GM23338 (cell line): Measurements from ENCODE around the gene IFI44L.

Source experiments
- CREB1 ChIP-seq: fragments of 250-450 bp; sonication (Bioruptor Pico); IDR thresholded peaks from 2 replicates; pipeline ENCODE4 v1.5.0; 2020; ENCODE audit warnings: low read depth, mild to moderate bottlenecking, moderate library complexity
- EZH2 ChIP-seq: fragments of 200-600 bp; sonication (generic); IDR thresholded peaks from one replicate; pipeline ENCODE4 v1.8.0; 2017; ENCODE audit warnings: antibody characterized with exemption, mild to moderate bottlenecking, low read depth; ENCODE audit not compliant: unreplicated experiment
- EZH2phosphoT487 ChIP-seq: fragments of 200-600 bp; sonication (generic); IDR thresholded peaks from one replicate; pipeline ENCODE4 v1.8.1; 2018; ENCODE audit warnings: antibody characterized with exemption; ENCODE audit not compliant: unreplicated experiment
- JUNB ChIP-seq: IDR thresholded peaks from one replicate; pipeline ENCODE4 v1.6.1; 2016; ENCODE audit warnings: antibody characterized with exemption; ENCODE audit not compliant: unreplicated experiment
- NANOG ChIP-seq: IDR thresholded peaks from 2 replicates; pipeline ENCODE4 v1.6.1; 2016; ENCODE audit warnings: antibody characterized with exemption, borderline replicate concordance
- POLR2AphosphoS5 ChIP-seq: IDR thresholded peaks from 2 replicates; pipeline ENCODE4 v1.6.1; 2016; ENCODE audit warnings: antibody characterized with exemption, low read depth
- STAT1 ChIP-seq: IDR thresholded peaks from one replicate; pipeline ENCODE4 v1.6.1; 2016; ENCODE audit warnings: antibody characterized with exemption; ENCODE audit not compliant: unreplicated experiment
- TF ChIP-seq, protein P1 (sequence below), 2 experiments: fragments of 200-600 bp in 1 of 2; sonication (generic) in 1 of 2; conservative IDR thresholded peaks; 2 replicates each; pipeline versions ENCODE4 v1.5.1 to v1.6.1; 2016 to 2017; ENCODE audit warnings: antibody characterized with exemption in 2 of 2, low read depth in 2 of 2, mild to moderate bottlenecking in 2 of 2, moderate library complexity in 1 of 2
- TF ChIP-seq, protein P2 (sequence below): IDR thresholded peaks from one replicate; pipeline ENCODE4 v1.6.1; 2018; ENCODE audit warnings: antibody characterized with exemption; ENCODE audit not compliant: unreplicated experiment

DNA sequence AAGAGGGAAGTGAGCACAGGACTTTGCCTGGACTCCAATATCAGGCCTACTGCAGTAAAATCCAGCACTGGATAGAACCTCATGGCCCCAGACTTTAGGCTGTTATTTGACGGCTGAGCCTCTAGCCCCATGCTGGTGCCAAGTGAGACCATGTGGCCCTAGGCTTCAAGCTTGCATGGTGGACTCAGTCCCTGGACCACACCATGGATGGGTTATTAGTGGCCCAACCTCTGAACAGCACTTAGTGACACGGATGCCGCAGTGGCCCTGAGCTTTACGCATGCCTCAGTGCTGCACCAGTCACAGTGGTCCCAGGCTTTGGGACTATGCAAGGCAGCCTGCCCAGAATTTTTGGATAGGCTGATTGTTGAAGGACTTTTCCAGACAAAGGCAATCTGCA, 13.0 kb downstream of the IFI44L start:
- TF ChIP-seq, protein P1, sequence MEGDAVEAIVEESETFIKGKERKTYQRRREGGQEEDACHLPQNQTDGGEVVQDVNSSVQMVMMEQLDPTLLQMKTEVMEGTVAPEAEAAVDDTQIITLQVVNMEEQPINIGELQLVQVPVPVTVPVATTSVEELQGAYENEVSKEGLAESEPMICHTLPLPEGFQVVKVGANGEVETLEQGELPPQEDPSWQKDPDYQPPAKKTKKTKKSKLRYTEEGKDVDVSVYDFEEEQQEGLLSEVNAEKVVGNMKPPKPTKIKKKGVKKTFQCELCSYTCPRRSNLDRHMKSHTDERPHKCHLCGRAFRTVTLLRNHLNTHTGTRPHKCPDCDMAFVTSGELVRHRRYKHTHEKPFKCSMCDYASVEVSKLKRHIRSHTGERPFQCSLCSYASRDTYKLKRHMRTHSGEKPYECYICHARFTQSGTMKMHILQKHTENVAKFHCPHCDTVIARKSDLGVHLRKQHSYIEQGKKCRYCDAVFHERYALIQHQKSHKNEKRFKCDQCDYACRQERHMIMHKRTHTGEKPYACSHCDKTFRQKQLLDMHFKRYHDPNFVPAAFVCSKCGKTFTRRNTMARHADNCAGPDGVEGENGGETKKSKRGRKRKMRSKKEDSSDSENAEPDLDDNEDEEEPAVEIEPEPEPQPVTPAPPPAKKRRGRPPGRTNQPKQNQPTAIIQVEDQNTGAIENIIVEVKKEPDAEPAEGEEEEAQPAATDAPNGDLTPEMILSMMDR (conservative IDR thresholded peaks at IDR 0.05; ENCODE audit: low read depth in 2 of 2): no peak
- no peak for TF ChIP-seq POLR2AphosphoS5
- TF ChIP-seq EZH2: no peak
- no peak for TF ChIP-seq STAT1
- TF ChIP-seq, protein P2, sequence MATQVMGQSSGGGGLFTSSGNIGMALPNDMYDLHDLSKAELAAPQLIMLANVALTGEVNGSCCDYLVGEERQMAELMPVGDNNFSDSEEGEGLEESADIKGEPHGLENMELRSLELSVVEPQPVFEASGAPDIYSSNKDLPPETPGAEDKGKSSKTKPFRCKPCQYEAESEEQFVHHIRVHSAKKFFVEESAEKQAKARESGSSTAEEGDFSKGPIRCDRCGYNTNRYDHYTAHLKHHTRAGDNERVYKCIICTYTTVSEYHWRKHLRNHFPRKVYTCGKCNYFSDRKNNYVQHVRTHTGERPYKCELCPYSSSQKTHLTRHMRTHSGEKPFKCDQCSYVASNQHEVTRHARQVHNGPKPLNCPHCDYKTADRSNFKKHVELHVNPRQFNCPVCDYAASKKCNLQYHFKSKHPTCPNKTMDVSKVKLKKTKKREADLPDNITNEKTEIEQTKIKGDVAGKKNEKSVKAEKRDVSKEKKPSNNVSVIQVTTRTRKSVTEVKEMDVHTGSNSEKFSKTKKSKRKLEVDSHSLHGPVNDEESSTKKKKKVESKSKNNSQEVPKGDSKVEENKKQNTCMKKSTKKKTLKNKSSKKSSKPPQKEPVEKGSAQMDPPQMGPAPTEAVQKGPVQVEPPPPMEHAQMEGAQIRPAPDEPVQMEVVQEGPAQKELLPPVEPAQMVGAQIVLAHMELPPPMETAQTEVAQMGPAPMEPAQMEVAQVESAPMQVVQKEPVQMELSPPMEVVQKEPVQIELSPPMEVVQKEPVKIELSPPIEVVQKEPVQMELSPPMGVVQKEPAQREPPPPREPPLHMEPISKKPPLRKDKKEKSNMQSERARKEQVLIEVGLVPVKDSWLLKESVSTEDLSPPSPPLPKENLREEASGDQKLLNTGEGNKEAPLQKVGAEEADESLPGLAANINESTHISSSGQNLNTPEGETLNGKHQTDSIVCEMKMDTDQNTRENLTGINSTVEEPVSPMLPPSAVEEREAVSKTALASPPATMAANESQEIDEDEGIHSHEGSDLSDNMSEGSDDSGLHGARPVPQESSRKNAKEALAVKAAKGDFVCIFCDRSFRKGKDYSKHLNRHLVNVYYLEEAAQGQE: no peak
- TF ChIP-seq NANOG: no peak
- TF ChIP-seq EZH2phosphoT487: no peak
- TF ChIP-seq CREB1: no peak
- TF ChIP-seq JUNB: no peak
